NOMO-1 treated with dmso at 0.1 percent for 144 hours (cell line): ENCODE data around the gene AMBRA1.
"Not testable (repeated sequence)": the region's sequence is repeated elsewhere in the genome, so short reads cannot be mapped to it uniquely, and the experiment has no call there.

Experiments used
- DNase-seq: peaks from one replicate; lab custom pipeline; 2025; ENCODE audit not compliant: unreplicated experiment; lab: John Stamatoyannopoulos, UW

The AMBRA1 gene

GRCh38 chr11:46537537-46538295 is 56.1 kb downstream of the AMBRA1 start:
- DNase-seq = peak; percentile 32

DNA sequence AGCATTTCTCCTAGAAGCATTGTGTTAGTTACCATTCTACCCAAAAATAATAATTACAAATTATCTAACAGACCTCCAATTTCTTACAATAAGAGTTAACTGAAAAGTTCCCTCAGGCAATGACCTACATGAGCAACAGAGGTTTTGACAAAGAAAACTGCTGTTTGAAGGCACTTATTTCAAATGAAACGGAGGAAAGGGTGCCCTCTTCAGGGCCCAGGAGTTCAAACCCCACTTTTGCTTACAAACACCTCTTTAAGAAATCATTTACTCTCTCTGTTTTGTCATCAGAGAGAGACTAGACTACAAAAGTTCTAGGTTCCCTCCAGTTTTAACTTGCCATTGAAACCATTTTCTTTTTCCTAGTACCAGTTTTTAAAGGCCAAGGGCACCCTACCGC is 56.7 kb downstream of the AMBRA1 start:
- no peak for DNase-seq

- no peak for DNase-seq
Observed at GRCh38 chr11:46535688-46536087, 58.1 kb downstream of the AMBRA1 start.

DNA sequence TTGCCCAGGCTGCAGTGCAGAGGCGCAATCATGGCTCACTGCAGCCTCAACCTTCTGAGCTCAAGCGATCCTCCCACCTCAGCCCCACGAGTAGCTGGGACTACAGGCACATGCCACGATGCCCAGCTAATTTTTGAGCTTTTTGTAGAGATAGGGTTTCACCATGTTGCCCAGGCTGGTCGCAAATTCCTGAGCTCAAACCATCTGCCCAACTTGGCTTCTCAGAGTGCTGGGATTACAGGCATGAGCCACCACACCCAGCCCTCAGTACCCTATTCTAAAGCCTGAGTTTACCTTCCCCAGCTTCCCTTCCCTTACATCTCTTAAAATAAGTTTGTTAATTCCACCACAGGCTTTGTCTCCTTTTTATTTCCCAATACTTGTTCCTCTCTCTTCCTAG is 59.1 kb downstream of the AMBRA1 start:
- DNase-seq = no peak

GRCh38 chr11:46533396-46534100 is 60.3 kb downstream of the AMBRA1 start:
- DNase-seq = no peak

DNA sequence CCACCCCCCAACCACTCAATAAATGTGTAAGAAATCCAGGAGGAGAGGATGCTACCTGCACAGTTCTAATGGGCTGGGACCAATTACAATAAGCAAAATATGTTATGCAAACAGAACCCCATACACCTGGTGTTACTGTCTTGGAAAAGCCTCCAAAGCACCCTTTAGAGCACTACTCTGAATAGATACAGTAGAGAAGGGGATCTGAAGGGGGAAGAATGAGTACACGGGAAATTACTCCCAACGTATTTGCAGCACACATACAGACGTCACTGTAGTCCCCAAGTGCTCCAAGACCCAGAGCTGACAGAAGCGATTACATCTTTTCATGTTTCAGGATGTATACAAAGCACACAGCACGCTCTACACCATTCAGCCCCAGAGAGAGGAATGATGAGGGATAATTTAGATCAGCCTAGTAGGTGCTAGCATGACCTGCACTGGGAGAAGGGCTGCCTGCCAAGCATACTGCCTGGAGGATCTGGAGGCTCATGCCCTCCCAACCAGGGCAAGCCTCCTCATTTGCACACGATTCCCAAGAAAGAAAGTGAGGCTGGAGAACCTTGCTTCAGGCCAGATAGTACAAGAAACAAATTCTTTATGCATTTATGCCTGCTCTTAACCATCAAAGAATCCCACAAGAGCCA is 63.8 kb downstream of the AMBRA1 start:
- no peak for DNase-seq

- no peak for DNase-seq
Observed at GRCh38 chr11:46529095-46529905, 64.5 kb downstream of the AMBRA1 start.

GRCh38 chr11:46528445-46529094 is 65.3 kb downstream of the AMBRA1 start:
- no peak for DNase-seq

DNA sequence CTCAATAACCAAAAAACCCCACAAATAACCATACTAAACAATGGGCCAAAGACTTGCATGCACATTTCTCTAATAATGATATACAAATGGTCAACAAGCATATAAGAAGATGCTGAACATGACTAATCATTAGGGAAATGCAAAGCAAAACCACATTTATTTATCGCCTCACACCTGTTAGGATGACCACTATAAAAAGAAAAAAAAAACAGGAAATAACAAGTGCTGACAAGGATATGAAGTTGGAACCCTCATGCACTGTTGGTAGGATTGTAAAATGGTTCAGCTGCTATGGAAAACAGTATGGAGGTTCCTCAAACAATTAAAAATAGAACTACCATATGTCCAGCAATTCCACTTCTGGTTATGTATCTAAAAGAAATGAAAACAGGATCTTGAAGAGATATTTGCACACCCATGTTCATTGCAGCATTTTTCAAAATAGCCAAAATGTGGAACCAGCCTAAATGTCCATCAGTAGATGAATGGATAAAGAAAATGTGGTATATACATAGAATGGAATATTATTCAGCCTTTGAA is 66.2 kb downstream of the AMBRA1 start:
- no peak for DNase-seq

DNA sequence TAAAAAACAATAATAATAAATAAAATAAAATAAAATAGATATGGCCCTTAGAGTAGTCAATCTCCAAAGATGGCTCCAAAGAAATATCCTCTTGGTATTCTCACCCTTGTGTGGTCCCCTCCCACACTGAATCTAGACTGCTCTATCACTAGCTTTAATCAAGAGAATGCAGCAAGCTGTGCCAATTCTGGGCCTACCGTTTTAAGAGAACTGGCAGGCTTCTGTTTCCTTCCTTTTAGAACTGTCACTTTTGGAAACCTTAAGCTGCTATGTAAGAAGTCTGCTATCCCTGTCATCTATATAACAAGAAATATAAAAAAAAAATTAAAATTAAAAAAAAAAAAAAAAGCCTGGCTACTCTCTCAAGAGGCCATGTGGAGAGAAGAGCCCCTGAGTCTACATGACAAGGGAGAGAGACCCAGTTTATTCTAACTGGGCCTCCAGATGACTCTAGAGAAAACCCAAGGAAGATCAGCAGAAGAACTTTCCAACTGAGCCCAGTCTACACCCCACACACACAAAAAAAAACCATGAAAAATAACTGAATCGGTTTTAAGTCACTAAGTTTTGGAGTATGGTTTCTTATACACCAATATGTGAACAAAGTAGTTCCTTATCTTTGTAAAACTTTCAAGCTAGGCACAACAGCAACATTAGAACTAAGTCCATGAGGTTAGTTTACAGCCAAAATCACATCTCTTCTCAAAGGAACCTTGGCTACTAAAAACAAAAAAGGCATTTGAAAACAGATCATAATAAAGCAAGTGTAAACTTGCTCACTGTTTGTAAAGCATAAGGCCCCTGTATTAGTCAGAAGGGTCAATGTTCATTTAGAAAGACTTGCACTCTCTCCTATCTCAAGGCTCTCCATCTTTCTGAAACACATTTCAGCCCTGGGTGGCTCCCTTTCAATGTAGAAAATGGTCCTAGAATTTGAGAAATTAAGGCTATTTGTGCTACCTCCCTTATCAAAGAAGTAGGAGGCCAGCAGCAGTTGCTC is 67.3 kb downstream of the AMBRA1 start:
- DNase-seq = no peak

DNA sequence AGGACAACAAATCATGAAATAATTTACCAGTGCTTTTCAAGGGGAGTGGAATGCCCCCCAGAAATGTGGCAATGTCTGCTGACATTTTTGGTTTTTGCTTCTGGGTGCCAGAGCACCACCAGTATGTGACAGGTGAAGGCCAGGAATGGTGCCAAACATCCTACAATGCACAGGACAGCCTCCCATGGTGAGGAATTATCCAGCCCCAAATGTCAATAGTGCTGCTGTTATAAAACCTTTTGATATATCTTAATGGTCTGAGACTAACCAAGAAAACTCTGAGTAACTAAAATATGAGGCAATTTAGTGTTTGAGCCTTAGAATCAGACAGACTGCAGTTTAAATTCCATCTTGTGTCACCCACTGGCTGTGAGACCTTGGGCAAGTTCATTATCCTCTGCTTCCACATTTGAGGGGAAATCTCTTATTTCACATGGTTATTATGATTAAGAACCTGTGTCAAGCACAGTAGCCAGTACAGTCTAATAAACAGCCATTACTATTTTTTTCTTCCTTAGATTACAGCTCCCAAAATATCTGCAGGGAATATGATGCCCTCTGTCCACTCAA is 69.5 kb downstream of the AMBRA1 start:
- DNase-seq = no peak

DNA sequence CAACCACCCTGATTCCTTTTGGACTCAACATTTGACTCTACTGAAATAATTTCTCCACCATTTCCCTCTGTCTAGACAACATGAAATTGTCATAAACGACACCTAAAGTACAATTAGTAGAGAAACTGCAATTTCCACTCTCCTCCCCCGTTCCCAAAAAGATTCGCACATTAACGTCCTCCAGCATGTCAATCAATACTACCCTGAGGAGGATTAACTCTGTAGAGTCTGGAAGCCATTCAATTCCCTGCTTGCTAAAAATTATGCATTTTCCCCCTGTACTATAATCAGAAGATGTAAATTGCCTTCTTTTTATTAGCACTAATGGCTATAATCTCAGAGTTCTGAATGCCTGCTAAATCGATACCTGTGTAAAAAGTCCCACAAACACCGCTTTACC is 70.5 kb downstream of the AMBRA1 start:
- DNase-seq = no peak

DNA sequence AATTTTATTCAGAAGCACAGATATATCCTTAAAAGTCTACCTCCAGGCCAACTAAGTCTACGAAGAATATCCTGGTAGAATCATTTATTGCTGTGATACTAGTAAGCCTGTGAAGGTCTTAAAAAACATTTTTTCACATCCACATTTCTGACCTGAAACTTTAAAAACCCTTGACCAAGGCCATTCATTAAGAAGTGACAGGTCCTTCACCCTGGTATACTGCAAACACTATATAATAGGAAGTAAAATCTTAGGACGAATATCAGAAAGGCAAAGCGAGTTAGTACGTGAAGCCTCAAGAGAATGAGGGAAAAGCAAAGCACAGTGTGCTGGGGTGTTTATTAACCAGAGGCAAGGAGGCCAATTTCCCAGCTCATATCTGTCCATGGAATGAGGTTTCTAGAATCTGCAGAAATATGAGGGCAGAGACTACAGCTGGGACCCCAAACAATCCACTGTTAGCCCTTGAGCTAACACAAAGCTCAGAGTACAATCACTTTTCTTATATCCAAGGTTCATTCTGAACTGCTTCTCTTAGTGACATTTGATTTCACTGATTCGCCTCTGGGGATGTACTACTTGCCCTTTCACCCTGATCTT is 71.0 kb downstream of the AMBRA1 start:
- no peak for DNase-seq

GRCh38 chr11:46521961-46522681 is 71.7 kb downstream of the AMBRA1 start:
- DNase-seq = no peak

DNA sequence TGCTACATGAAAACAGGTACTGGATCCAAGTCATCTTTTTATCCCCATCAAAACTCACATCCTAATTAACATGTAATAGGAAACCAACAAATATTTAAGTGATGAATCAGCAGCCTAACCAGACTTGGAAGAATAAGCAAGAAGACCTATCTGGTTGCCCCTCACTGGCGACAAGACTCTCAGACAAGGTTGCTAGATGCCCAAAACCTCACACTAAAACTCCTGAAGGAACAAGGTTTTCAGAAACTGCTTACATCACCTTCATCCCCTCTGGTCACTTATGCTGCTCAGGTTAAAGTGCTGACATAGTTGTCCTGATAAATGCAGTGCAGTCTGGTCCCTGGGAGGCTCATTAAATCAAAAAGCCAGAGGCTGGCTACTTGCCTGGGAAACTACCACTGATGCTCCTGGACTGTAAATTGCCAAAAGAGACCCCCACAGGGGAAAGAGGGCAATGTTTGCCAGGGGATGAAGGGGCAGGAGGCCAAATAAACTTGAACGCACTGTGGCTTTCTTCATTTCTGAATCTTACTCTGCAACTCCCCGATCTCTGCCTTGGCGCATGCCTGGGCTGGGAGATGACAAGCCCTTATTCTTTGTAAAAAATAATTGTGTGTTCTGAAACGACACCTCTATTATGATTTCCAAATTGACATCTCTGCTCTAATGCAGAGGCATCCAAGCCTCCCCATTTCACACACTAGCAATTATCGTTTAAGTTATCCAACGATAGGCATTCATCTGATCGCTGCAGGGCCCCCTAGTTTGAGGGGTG is 72.7 kb downstream of the AMBRA1 start:
- DNase-seq = no peak

- no peak for DNase-seq
Observed at GRCh38 chr11:46519351-46519750, 74.5 kb downstream of the AMBRA1 start.

DNA sequence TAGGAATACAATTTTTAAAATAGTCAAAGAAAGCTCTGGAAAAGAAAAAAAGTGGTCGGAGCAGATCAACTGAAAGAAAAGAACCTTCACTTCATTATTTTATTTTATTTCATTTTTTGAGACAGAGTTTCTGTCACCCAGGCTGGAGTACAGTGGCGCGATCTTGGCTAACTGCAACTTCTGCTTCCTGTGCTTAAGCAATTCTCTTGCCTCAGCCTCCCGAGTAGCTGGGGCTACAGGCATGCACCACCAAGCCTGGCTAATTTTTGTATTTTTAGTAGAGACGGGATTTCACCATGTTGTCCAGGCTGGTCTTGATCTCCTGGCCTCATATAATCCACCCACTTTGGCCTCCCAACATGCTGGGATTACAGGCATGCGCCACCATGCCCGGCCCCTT is 74.9 kb downstream of the AMBRA1 start:
- DNase-seq = not testable (repeated sequence)
